Epithelial cell of alveolus of lung (primary cell): Measurements from ENCODE around the gene KCNQ4. TPM values are rescaled to one million over a fixed set of nuclear protein-coding genes. Genes with fewer than 3 reads are reported as not detected.

Experiments used
- total RNA-seq: library from RNA; depleted of rRNA; stranded (reverse); fragments of >200 nt; gene quantifications from 2 replicates; pipeline ENCODE4 v1.2.1, GENCODE V29; 2015

KCNQ4 gene
- 0.08 TPM in 1 of 2 replicates, not detected in the other for total RNA-seq

DNA sequence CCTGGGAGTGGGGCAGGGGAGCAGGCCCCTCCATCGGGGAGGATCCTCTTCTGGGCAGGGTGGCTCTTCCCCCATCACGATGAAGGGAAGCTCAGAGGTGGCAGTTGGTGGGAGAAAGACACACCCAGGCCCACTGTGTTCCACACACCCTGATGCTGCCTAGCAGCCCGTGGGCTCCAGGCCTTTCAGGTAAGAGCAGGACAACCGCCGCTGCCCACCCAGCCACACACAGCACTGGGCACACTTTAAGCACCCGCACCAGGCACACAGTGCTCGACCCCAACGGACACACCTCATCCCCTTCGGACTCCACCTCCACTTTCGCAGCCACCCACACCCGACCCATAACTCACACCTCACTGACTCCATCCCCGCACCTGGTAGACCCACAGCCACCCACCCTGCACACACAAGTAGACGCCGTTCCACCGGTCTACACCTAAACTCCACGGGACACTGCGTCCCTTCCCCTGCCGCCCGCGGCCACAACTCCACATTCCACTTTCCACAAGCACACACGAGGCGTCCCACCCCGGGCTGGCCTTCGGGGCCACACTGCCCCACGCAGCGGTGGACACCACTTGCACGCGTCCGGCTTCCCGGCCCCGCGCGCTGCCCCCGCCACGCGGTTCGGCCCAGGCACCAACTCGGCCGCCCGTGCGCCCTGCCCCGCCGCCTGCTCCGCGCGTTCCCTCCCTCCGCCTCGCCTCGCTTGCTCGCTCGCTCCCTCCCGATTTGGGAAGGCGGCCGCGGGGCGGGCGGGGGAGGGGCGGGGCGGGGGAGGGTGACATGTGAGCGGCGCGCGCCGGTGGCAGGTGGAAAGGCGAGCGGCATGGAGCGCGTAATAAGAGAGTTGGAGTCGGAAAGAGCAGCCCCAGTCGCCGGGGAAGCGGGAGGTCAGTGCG, at the start of gene KCNQ4:
KCNQ4 (plus strand) TSS at position 787 of the 905 bp plus-strand sequence. CDS start 307 bp downstream, outside the sequence.

DNA sequence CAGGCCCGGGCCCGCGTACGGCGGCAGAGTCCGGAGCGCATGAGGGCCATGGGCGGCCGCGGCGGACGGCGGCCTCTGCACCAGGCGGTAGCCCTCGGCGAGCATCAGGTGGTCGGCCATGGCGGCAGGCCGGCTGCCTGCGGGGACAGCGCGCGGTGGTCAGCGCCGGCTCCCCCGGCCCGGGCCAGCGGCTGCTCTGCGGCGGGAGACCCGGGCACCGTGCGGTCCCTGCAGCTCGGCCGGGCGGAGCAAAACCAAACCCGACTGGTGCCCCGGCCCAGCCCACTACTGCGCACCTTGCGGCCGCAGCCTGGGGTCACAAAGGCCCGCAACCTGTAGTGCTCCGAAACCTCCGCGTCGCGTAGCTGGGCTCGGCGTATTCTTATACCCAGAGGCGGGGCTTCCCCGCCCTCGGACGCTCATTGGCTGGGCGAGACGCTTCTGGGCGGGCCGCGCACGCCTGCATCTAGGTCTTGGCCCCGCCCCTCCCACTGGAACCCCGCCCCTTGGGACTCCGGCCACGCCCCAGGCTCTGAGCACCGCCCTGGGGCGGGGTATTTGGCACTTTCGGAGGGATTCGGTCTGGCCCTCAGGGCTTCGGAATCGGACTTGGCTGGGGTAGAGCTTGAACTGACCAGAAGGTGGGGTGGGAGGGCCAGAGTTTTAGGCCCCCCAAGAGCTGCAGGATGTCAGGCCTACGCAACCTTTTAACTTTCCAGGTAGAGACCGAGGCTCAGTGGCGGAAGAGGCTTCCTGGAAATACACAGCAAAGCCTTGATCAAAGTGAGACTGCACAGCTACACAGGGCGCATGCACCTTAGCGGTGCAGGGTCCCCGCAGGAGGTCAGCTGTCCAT, 78.6 kb downstream of the KCNQ4 start, which contains the start of gene CITED4:
CITED4 (minus strand) TSS at position 356 of the 856 bp plus-strand sequence; CDS start at position 120, 236 bp downstream.

Other genes starting within 250 kb of the KCNQ4 start
- gene RIMS3, start 118.1 kb upstream of the KCNQ4 start, total RNA-seq = 0.16 and 0.52 TPM in 2 replicates
- 32.7 and 38.5 TPM in 2 replicates for gene NFYC, start 92.1 kb upstream of the KCNQ4 start, total RNA-seq
- 8.1 and 8.4 TPM in 2 replicates for gene CITED4, start 78.6 kb downstream of the KCNQ4 start, total RNA-seq
- gene CTPS1, start 195.9 kb downstream of the KCNQ4 start, total RNA-seq = 9.7 and 29.6 TPM in 2 replicates
- 0.39 and 1.4 TPM in 2 replicates for gene SLFNL1, start 237.9 kb downstream of the KCNQ4 start, total RNA-seq